Calu3 (cell line): ENCODE data around the gene RTN1. TPM values are rescaled to one million over a fixed set of nuclear protein-coding genes. Genes with fewer than 3 reads are reported as not detected.

Experiments used
- BruUV-seq: library from RNA; stranded (reverse); fragments of 400-500 nt; replicated peaks from 2 replicates; lab custom pipeline; 2021; lab: Mats Ljungman, UMichigan
- CTCF ChIA-PET: fragments of 300-600 bp; sonication (Branson Sonifier 250); formaldehyde crosslinking; loops from one replicate; lab custom pipeline; 2022; ENCODE audit warnings: antibody characterized with exemption; lab: Charles Lee
- DNase-seq: peaks from one replicate; pipeline ENCODE4 v3.0.0; 2022
- H3K27ac Mint-ChIP-seq: one replicate; pipeline ENCODE4 v1.8.0; 2022; ENCODE audit warnings: mixed read lengths; ENCODE audit not compliant: unreplicated experiment
- H3K27me3 Mint-ChIP-seq: one replicate; pipeline ENCODE4 v1.8.0; 2022; ENCODE audit warnings: mixed read lengths; ENCODE audit not compliant: unreplicated experiment
- H3K36me3 Mint-ChIP-seq: one replicate; pipeline ENCODE4 v1.8.0; 2022; ENCODE audit warnings: mild to moderate bottlenecking, moderate library complexity, mixed read lengths; ENCODE audit not compliant: insufficient read depth, unreplicated experiment
- H3K4me1 Mint-ChIP-seq: one replicate; pipeline ENCODE4 v1.8.0; 2022; ENCODE audit warnings: mild to moderate bottlenecking, low read depth, mixed read lengths; ENCODE audit not compliant: unreplicated experiment
- H3K4me3 Mint-ChIP-seq: one replicate; pipeline ENCODE4 v1.8.0; 2022; ENCODE audit warnings: mild to moderate bottlenecking, low read depth, moderate library complexity, mixed read lengths; ENCODE audit not compliant: unreplicated experiment
- H3K9me3 Mint-ChIP-seq: one replicate; pipeline ENCODE4 v1.8.0; 2022; ENCODE audit warnings: low read depth, mixed read lengths; ENCODE audit not compliant: unreplicated experiment
- intact Hi-C: fragments of 100-400 bp; cut with micrococcal nuclease; formaldehyde crosslinking; loops from one replicate; pipeline ENCODE4 v1.10.0; 2022; ENCODE audit not compliant: unreplicated experiment
- total RNA-seq: library from RNA; stranded (reverse); gene quantifications from 2 replicates; pipeline ENCODE4 v1.2.3, GENCODE V29; 2022
- TF ChIP-seq, protein P1 (sequence below): fragments of 200-600 bp; IDR thresholded peaks from one replicate; pipeline ENCODE4 v1.8.0; 2022; ENCODE audit warnings: antibody characterized with exemption; ENCODE audit not compliant: unreplicated experiment

The RTN1 gene
- total RNA-seq, 1 experiment from 2014 or later: not detected

DNA sequence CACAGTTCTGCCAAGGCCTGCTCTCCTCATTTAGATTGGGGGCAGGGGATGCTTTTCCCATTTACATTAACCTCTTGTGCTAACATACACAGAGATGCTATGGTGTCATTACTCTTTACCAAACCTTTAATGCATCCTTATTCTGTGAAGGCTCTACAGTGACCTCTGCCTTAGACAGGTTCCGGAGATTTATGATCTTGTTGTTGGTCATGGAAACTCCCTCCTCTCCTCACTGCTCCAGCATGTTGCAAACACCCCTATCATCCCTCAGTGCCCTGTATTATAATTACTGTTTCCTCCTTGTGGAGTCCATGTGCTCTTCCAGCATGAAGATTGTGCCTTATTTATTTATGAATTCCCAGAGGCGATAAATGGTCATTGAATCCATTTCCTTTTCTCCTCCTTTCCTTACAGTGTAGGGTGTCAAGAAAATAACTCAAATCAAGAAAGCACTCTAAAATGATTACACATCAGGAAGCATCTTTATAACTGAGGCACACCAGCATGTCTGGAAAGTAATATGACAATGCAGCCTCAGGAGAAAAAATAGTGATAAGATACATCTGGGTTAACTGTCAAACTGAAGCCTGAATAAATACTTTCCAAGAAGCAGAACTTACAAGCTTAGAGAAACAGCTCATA lies 37.8 kb downstream of the RTN1 start:
- CTCF ChIA-PET: no interaction called here
- no peaks in the 10 kb centered on the region for H3K36me3 Mint-ChIP-seq

DNA sequence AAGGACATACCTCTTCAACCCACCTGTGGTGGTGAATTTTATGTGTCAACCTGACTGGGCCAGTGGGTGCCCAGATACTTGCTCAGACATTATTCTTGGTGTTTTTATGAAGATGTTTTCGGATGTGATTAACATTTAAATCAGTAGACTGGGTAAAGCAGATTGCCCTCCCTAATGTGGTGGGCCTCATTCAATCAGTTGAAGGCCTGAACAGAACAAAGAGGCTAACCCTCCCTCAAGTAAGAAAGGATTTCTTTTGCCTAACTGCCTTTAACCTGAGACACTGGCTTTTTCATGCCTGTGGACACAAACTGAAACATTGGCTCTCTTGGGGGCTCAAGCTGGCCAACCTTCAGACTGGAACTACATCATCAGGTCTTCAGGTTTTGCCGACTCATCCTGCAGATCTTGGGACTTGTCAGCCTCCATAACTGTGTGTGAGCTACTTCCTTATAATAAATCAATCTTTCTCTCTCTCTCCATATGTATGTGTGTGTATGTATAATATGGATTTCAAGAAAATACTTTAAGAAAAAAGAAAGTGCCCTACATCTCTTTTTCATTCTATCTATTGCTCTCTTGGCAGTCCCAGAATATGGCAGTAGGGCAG lies 39.4 kb downstream of the RTN1 start:
- H3K27ac Mint-ChIP-seq: no peak overlapping the region
- intact Hi-C loops: no loop called here
- no peak overlapping the region for H3K4me3 Mint-ChIP-seq
- TF ChIP-seq, protein P1, sequence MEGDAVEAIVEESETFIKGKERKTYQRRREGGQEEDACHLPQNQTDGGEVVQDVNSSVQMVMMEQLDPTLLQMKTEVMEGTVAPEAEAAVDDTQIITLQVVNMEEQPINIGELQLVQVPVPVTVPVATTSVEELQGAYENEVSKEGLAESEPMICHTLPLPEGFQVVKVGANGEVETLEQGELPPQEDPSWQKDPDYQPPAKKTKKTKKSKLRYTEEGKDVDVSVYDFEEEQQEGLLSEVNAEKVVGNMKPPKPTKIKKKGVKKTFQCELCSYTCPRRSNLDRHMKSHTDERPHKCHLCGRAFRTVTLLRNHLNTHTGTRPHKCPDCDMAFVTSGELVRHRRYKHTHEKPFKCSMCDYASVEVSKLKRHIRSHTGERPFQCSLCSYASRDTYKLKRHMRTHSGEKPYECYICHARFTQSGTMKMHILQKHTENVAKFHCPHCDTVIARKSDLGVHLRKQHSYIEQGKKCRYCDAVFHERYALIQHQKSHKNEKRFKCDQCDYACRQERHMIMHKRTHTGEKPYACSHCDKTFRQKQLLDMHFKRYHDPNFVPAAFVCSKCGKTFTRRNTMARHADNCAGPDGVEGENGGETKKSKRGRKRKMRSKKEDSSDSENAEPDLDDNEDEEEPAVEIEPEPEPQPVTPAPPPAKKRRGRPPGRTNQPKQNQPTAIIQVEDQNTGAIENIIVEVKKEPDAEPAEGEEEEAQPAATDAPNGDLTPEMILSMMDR: no peak
- DNase-seq: no peak
- H3K4me1 Mint-ChIP-seq: no peaks in the 10 kb centered on the region
- no TSS peak for BruUV-seq
- CTCF ChIA-PET: no interaction called here
- H3K27me3 Mint-ChIP-seq: peaks cover 22% of the 10 kb centered on the region
- no peaks in the 10 kb centered on the region for H3K9me3 Mint-ChIP-seq
- no peaks in the 10 kb centered on the region for H3K36me3 Mint-ChIP-seq

More for the DNA sequence above, 37.8 kb downstream of the RTN1 start:
- TF ChIP-seq, protein P1: no peak
- Mint-ChIP-seq H3K4me1 (no peaks in the 10 kb centered on the region), H3K27ac (no peak overlapping the region), H3K4me3 (no peak overlapping the region), H3K27me3 (peaks cover 23% of the 10 kb centered on the region), H3K9me3 (no peaks in the 10 kb centered on the region)
- BruUV-seq: no TSS peak
- DNase-seq: no peak
- intact Hi-C loops: no loop called here

DNA sequence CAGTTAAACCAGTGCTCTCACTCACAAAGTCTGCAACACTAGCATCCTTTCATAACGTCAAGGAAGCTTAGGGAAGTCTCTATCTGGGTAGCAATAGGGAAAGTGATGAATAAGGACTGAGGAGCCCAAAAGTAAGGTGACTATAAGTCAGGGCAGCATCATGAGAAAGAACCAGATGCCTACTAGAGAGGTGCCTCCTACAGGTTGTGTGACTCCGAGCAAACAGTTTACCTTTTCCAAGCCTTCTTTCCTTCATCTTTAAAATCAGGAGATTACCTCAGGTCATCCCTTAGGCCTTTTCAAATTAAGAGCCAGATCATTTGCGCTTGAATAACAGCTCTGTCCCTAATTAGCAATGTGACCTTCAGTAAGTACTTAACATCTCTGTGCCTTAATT lies 40.2 kb downstream of the RTN1 start:
- no TSS peak for BruUV-seq
- Mint-ChIP-seq H3K4me3 (no peak overlapping the region), H3K27me3 (peaks cover 18% of the 10 kb centered on the region), H3K9me3 (no peaks in the 10 kb centered on the region), H3K27ac (no peak overlapping the region), H3K36me3 (no peaks in the 10 kb centered on the region), H3K4me1 (no peaks in the 10 kb centered on the region)
- TF ChIP-seq, protein P1: no peak
- no peak for DNase-seq
- CTCF ChIA-PET: no interaction called here
- intact Hi-C loops: no loop called here

DNA sequence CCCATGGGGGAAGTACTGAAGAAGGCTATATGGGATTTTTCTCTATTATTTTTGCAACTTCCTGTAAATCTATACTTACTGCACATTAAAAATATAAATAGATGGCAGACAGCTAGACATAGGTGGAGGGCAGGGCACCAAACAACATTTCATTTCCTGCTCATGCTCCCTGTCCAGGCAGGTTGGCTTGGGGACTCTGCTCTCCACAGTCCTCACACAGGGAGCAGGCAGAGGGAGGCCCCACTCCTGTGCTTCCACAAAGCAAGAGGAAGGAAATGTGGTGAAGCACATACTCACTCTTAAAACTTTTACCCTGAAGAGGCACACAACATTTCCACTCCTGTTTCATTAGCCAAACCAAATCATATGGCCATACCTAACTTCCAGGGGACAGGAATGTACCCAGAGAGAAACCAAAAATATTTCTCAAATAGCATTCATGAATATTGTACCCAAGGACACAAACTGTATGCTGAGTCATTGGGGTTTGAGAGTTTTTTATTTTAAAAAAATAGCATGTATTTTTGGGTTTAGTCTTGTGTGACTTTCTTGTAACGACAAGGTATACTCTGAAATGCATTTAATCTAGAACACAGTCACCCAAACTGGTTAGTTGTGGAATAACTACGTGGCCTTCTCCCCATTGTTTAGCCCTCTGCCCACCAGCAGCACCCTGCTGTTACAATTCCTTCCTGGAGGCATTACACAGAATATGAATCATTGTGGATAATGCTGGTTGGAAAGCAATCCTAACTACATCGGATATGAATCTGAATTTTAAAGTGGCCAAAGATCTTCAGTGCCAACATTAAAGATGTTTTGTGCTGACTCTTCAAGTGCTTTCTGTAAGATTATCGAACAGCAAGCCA lies 40.9 kb downstream of the RTN1 start:
- BruUV-seq: no TSS peak
- CTCF ChIA-PET: no interaction called here
- H3K27me3 Mint-ChIP-seq: peaks cover 24% of the 10 kb centered on the region
- TF ChIP-seq, protein P1: no peak
- intact Hi-C loops: no loop called here
- H3K27ac Mint-ChIP-seq: no peak overlapping the region
- DNase-seq: no peak
- H3K4me3 Mint-ChIP-seq: no peak overlapping the region
- no peaks in the 10 kb centered on the region for H3K36me3 Mint-ChIP-seq
- H3K9me3 Mint-ChIP-seq: no peaks in the 10 kb centered on the region
- H3K4me1 Mint-ChIP-seq: no peaks in the 10 kb centered on the region
